Measurements from ENCODE around the gene OXSR1.

Gene OXSR1

GRCh38 chr3:38164952-38165721 lies at the start of gene OXSR1:
Gene OXSR1 (plus strand): TSS chr3:38165537. CDS start chr3:38165877, 340 bp downstream.
- peak; percentile 92 to 95 (median 94) for DNase-seq (ENCODE audit: low read depth in 3 of 3)

GRCh38 chr3:38115645-38116427 lies 49.5 kb upstream of the OXSR1 start:
- no peak for DNase-seq (ENCODE audit: low read depth in 3 of 3)

- no peak for DNase-seq (ENCODE audit: low read depth in 3 of 3)
Measured at GRCh38 chr3:38116471-38117162, 48.7 kb upstream of the OXSR1 start.

- no peak for DNase-seq (ENCODE audit: low read depth in 3 of 3)
Measured at GRCh38 chr3:38117163-38117716, 48.1 kb upstream of the OXSR1 start.

GRCh38 chr3:38117748-38118420 lies 47.5 kb upstream of the OXSR1 start:
- DNase-seq (ENCODE audit: low read depth in 3 of 3): peak; percentile 51 to 73 (median 55)

GRCh38 chr3:38118421-38119247 lies 46.7 kb upstream of the OXSR1 start:
- DNase-seq (ENCODE audit: low read depth in 3 of 3): no peak

- DNase-seq (ENCODE audit: low read depth in 3 of 3): no peak
Measured at GRCh38 chr3:38119248-38119544, 46.1 kb upstream of the OXSR1 start.

GRCh38 chr3:38119821-38120692 lies 45.3 kb upstream of the OXSR1 start:
- no peak for DNase-seq (ENCODE audit: low read depth in 3 of 3)

- no peak for DNase-seq (ENCODE audit: low read depth in 3 of 3)
Measured at GRCh38 chr3:38120693-38121450, 44.5 kb upstream of the OXSR1 start.

GRCh38 chr3:38121451-38121831 lies 43.9 kb upstream of the OXSR1 start:
- DNase-seq (ENCODE audit: low read depth in 3 of 3): no peak

- no peak for DNase-seq (ENCODE audit: low read depth in 3 of 3)
Measured at GRCh38 chr3:38121832-38122461, 43.4 kb upstream of the OXSR1 start.

GRCh38 chr3:38122712-38123290 lies 42.5 kb upstream of the OXSR1 start:
- DNase-seq (ENCODE audit: low read depth in 3 of 3): no peak

GRCh38 chr3:38124324-38125122 lies 40.8 kb upstream of the OXSR1 start:
- DNase-seq (ENCODE audit: low read depth in 3 of 3): no peak

GRCh38 chr3:38125305-38126120 lies 39.8 kb upstream of the OXSR1 start:
- no peak for DNase-seq (ENCODE audit: low read depth in 3 of 3)

- no peak for DNase-seq (ENCODE audit: low read depth in 3 of 3)
Measured at GRCh38 chr3:38126121-38126892, 39.0 kb upstream of the OXSR1 start.

Data from stimulated activated CD4-positive, alpha-beta T cell treated with anti-CD3 and anti-CD28 coated beads, TNF-alpha, amount 100 ng/mL, for 24 hours (primary cell).